GM12801 (cell line): ENCODE results near the gene BICD1.

Experiments used
- TF ChIP-seq, protein P1 (sequence below): IDR thresholded peaks from one replicate; pipeline ENCODE4 v1.5.1; 2011; ENCODE audit warnings: control low read depth; ENCODE audit not compliant: insufficient read length; ENCODE audit errors: extremely low read depth

BICD1 gene

DNA sequence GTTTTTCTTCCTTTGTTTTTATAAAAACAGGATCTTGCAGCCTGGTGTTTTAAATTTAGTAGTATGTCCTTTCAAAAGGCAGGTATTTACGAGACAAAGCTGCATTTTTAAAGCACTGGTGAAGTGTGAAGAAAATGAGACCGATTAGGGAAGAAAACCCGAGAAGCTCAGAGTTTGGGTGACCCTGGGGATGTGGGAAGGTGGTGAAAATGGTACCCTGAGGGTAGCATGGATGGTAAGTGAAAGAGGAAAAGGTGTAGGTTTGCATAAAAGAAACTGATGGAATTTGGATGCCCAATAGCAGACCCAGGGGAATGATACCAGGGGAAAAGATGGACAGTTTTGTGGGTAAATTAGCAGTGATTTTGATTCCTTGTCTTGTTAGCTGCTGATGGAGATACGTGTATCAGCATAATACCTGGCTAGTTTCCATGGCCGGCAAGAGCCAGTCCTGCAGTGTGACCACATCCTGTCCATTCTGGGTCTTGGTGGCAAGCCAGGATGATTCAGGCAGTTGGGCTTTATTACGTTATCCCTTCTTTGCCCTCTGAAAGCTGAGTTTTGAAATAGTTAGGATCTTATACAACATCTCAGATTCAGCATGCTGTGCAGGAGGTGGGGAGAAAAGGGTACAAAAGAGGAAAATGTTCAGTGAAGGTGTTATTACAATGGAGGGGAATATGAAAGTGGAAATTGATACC, 8.9 kb downstream of the BICD1 start:
- TF ChIP-seq, protein P1, sequence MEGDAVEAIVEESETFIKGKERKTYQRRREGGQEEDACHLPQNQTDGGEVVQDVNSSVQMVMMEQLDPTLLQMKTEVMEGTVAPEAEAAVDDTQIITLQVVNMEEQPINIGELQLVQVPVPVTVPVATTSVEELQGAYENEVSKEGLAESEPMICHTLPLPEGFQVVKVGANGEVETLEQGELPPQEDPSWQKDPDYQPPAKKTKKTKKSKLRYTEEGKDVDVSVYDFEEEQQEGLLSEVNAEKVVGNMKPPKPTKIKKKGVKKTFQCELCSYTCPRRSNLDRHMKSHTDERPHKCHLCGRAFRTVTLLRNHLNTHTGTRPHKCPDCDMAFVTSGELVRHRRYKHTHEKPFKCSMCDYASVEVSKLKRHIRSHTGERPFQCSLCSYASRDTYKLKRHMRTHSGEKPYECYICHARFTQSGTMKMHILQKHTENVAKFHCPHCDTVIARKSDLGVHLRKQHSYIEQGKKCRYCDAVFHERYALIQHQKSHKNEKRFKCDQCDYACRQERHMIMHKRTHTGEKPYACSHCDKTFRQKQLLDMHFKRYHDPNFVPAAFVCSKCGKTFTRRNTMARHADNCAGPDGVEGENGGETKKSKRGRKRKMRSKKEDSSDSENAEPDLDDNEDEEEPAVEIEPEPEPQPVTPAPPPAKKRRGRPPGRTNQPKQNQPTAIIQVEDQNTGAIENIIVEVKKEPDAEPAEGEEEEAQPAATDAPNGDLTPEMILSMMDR = no peak

DNA sequence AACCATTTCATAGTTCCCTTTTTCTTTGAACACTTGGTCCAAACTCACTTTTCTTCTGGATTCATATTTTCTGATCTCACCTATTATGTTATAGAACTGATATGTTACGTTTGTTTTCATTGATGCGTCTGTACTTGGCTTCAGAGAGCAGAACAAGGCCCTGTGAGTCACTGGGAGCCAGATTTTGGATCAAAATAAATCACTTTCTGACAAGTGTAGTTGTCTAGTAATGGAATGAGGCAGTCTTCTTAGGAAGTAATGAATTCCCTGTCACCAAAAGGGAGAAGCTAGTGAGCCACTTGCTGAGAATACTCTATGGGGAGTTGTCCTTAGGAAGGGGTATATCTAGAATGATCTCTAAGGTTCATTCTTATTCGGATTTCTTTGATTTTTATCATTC, 10.2 kb downstream of the BICD1 start:
- TF ChIP-seq, protein P1 = no peak

DNA sequence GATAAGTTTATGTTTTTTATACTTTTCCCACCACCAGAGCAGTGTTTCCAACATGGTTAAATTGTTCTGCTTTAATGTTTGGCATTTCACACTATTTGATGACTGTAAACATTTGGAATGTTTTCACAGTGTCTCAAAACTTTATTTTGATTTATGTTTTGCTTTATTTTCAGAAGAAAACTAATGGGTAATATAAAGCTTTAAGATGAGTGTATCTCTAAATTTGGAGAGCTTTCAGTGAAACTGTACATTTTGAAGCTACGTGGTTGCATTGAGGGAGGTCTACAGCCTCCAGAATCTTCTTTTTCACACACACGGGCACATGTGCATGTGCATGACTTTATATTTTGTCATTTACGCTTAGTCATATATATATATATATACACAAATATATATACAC, 10.7 kb downstream of the BICD1 start:
- TF ChIP-seq, protein P1 = no peak

DNA sequence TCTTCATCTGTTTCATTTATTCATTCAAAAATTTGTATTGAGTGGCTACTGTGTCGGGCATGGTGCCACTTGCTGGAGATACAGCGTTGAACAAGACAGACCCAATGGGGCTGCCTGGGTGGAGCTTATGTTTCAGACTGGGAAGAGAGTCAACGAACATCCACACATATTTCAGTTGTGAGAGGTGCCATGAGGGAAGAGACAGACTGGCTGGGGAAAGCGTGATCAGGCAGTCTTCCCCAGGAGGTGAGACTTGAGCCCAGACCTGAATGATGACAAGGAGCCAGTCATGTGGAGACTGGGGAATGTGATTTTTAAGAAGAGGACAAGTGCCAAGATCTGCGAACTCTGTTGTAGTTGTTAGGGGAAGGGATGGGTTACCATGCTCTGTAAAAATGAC, 12.2 kb downstream of the BICD1 start:
- TF ChIP-seq, protein P1 = no peak

- TF ChIP-seq, protein P1 = no peak
Measured at GRCh38 chr12:32120419-32120818, 13.8 kb downstream of the BICD1 start.

- TF ChIP-seq, protein P1 = no peak
Measured at GRCh38 chr12:32124637-32125036, 18.0 kb downstream of the BICD1 start.

DNA sequence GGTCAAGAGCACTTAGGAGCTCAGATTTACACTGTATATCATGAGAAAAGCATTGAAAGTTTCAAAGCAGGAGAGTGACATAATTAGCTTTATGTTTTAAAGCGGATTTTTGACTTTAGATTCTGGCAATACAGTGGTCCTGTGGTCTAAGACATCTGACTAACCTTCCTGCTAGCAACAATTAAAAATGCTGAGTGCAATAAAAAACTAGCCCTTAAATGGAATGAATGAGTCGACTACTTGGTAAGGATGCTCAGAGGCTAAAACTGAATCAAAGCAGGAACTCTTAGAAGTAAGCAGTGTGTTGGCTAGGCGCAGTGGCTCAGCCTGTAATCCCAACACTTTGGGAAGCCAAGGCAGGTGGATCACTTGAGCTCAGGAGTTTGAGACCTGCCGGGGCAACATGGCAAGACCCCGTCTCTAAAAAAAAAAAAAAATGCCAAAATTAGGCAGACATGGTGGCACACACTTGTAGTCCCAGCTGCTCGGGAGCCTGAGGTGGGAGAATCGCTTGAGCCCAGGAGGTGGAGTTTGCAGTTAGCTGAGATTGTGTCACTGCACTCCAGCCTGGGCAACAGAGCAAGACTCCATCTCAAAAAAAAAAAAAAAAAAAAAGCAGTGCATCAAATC, 18.9 kb downstream of the BICD1 start:
- TF ChIP-seq, protein P1 = no peak
